HepG2 (cell line): Measurements from ENCODE around the gene ZPR1. TPM values are rescaled to one million over a fixed set of nuclear protein-coding genes. Genes with fewer than 3 reads are reported as not detected.

Experiments used
- ATF6 ChIP-seq: sonication (generic); formaldehyde crosslinking; conservative IDR thresholded peaks from 2 replicates; pipeline ENCODE4 v1.4.0; 2020; ENCODE audit warnings: missing genetic modification reagents
- GTF3A ChIP-seq: sonication (generic); formaldehyde crosslinking; conservative IDR thresholded peaks from 2 replicates; pipeline ENCODE4 v1.4.0; 2020; ENCODE audit warnings: mild to moderate bottlenecking, missing genetic modification reagents
- HDAC2 ChIP-seq: sonication (generic); formaldehyde crosslinking; IDR thresholded peaks from 2 replicates; pipeline ENCODE4 v1.4.0; 2020; ENCODE audit warnings: missing genetic modification reagents
- HNRNPK ChIP-seq: fragments of 200-400 bp; formaldehyde crosslinking; IDR thresholded peaks from 2 replicates; pipeline ENCODE4 v1.6.1; 2018; ENCODE audit warnings: low read length, low read depth, moderate library complexity, mild to moderate bottlenecking; ENCODE audit not compliant: poor library complexity, severe bottlenecking
- JUND ChIP-seq: sonication (generic); formaldehyde crosslinking; IDR thresholded peaks from 2 replicates; pipeline ENCODE4 v1.8.0; 2022; ENCODE audit warnings: mild to moderate bottlenecking, missing genetic modification reagents
- KMT2B ChIP-seq: IDR thresholded peaks from 2 replicates; pipeline ENCODE4 v1.6.1; 2016; ENCODE audit warnings: missing genetic modification reagents, missing compliant biosample characterization
- POLR2G ChIP-seq: fragments of 200-400 bp; formaldehyde crosslinking; IDR thresholded peaks from 2 replicates; pipeline ENCODE4 v1.6.1; 2018; ENCODE audit warnings: mild to moderate bottlenecking, low read depth, low read length, moderate library complexity
- RARG ChIP-seq: sonication (generic); formaldehyde crosslinking; IDR thresholded peaks from 2 replicates; pipeline ENCODE4 v1.4.0; 2020; ENCODE audit warnings: low read depth, mild to moderate bottlenecking, missing genetic modification reagents
- REL ChIP-seq: sonication (generic); formaldehyde crosslinking; conservative IDR thresholded peaks from 2 replicates; pipeline ENCODE4 v1.8.0; 2022; ENCODE audit warnings: mild to moderate bottlenecking, missing genetic modification reagents, moderate library complexity
- RORA ChIP-seq: sonication (generic); formaldehyde crosslinking; IDR thresholded peaks from 2 replicates; pipeline ENCODE4 v1.5.0; 2020; ENCODE audit warnings: mild to moderate bottlenecking, missing genetic modification reagents, moderate library complexity
- SIN3A ChIP-seq: IDR thresholded peaks from 2 replicates; pipeline ENCODE4 v1.6.1; 2011; ENCODE audit warnings: low read depth, mild to moderate bottlenecking, control low read depth, low read length, borderline replicate concordance
- SMAD3 ChIP-seq: sonication (generic); formaldehyde crosslinking; IDR thresholded peaks from 2 replicates; pipeline ENCODE4 v1.4.0; 2020; ENCODE audit warnings: missing genetic modification reagents
- SP2 ChIP-seq: sonication (generic); formaldehyde crosslinking; IDR thresholded peaks from 2 replicates; pipeline ENCODE4 v1.5.1; 2020; ENCODE audit warnings: mild to moderate bottlenecking, missing genetic modification reagents
- SRF ChIP-seq: IDR thresholded peaks from 2 replicates; pipeline ENCODE4 v1.6.1; 2011; ENCODE audit warnings: mild to moderate bottlenecking, low read depth, low read length, moderate library complexity
- SRY ChIP-seq: sonication (generic); formaldehyde crosslinking; IDR thresholded peaks from 2 replicates; pipeline ENCODE4 v1.8.0; 2022; ENCODE audit warnings: mild to moderate bottlenecking, missing genetic modification reagents
- TAF15 ChIP-seq: fragments of 200-400 bp; formaldehyde crosslinking; IDR thresholded peaks from one replicate; pipeline ENCODE4 v1.6.1; 2018; ENCODE audit warnings: mild to moderate bottlenecking, low read depth, low read length; ENCODE audit not compliant: poor library complexity, severe bottlenecking
- U2AF2 ChIP-seq: fragments of 200-400 bp; formaldehyde crosslinking; IDR thresholded peaks from 2 replicates; pipeline ENCODE4 v1.6.1; 2017; ENCODE audit warnings: low read depth, mild to moderate bottlenecking, low read length
- ZBTB20 ChIP-seq: sonication (generic); formaldehyde crosslinking; IDR thresholded peaks from 2 replicates; pipeline ENCODE4 v1.8.1; 2023; ENCODE audit warnings: missing genetic modification reagents, low read depth, mild to moderate bottlenecking, borderline replicate concordance
- ZFAT ChIP-seq: sonication (generic); formaldehyde crosslinking; conservative IDR thresholded peaks from 2 replicates; pipeline ENCODE4 v1.8.1; 2023; ENCODE audit warnings: missing genetic modification reagents, inconsistent platforms
- ZFP36L2 ChIP-seq: sonication (generic); formaldehyde crosslinking; IDR thresholded peaks from 2 replicates; pipeline ENCODE4 v1.4.0; 2020; ENCODE audit warnings: missing genetic modification reagents
- ZFP62 ChIP-seq: sonication (generic); formaldehyde crosslinking; IDR thresholded peaks from 2 replicates; pipeline ENCODE4 v1.4.0; 2020; ENCODE audit warnings: missing genetic modification reagents
- ZMAT3 ChIP-seq: sonication (generic); formaldehyde crosslinking; conservative IDR thresholded peaks from 2 replicates; pipeline ENCODE4 v1.7.0; 2021; ENCODE audit warnings: missing genetic modification reagents
- ZMYM3 ChIP-seq: sonication (generic); formaldehyde crosslinking; IDR thresholded peaks from 2 replicates; pipeline ENCODE4 v1.5.1; 2020; ENCODE audit warnings: mild to moderate bottlenecking, missing genetic modification reagents
- ZNF274 ChIP-seq: sonication (generic); formaldehyde crosslinking; IDR thresholded peaks from 2 replicates; pipeline ENCODE4 v1.5.1; 2020; ENCODE audit warnings: mild to moderate bottlenecking, missing genetic modification reagents
- polyA plus RNA-seq, 8 experiments: library from polyadenylated mRNA; depleted of rRNA in 3 of 8; stranded (reverse) in 7 of 8; unstranded in 1 of 8; fragments of >200 nt; fragmentation: Illumina TruSeq in 4 of 8; extraction: Trizol in 4 of 8; gene quantifications; 2 replicates each; pipeline versions ENCODE4 v1.2.1 to v1.2.3, GENCODE V29; 2011 to 2016; ENCODE audit warnings: low read depth in 4 of 8, missing spikeins in 1 of 8, mixed read lengths in 1 of 8; ENCODE audit not compliant: insufficient read depth in 1 of 8
- total RNA-seq, 5 experiments: library from RNA; depleted of rRNA; stranded (reverse); fragments of >200 nt; fragmentation: Illumina TruSeq; extraction: Trizol; gene quantifications; 2 replicates each; pipeline ENCODE4 v1.2.3, GENCODE V29; 2016; ENCODE audit warnings: low read depth in 1 of 5
- TF ChIP-seq, protein P1 (sequence below): sonication (generic); formaldehyde crosslinking; IDR thresholded peaks from 2 replicates; pipeline ENCODE4 v1.4.0; 2020; ENCODE audit warnings: mild to moderate bottlenecking, low read depth, missing genetic modification reagents
- TF ChIP-seq, protein P2 (sequence below): sonication (generic); formaldehyde crosslinking; IDR thresholded peaks from 2 replicates; pipeline ENCODE4 v1.8.0; 2022; ENCODE audit warnings: mild to moderate bottlenecking, missing genetic modification reagents, moderate library complexity

ZPR1 gene
- total and polyA plus RNA-seq, 2 of the 13 experiments (the other 11 are each of a cell fraction or from before 2014, with no cell fraction given): 40.0 to 79.3 TPM

DNA sequence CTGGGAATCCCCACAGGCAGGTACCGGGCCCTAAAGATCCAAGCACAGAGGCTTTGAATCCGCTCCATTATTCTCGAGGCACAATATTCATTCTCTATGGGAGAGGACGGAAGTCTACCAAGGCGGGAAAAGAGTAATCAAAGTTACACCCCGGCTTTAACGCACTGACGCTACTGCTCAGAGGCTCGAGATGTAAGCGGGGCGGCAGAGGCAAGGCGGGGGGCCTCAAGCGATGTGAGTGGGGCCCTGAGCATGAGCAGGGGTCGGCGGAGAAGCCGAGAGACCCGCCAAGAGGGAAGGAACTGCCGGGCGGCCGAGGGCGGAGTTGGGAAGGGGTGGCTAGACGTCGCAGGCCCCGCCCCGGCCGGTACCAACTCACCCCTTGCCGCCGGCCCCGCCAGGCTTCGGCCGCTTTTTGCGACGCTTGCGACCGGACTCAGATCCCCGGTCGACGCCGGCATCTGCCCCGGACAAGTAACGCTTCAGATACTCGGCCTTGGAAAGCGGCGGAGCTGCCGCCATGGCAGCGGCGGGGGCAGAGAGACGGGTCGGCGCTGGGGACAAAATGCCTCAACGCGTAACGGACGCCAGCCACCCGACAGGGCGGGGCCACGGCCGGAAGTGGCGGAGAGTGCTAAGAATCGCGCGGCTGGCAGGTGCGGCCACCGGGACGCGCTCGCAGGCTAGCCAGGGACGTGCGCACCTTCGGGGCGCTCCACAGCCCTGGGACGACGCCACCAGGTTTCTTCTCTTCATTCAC, 15.2 kb downstream of the ZPR1 start, which contains the start of gene BUD13 (continued):
- TF ChIP-seq ZFAT (CRISPR knock-in tag) (no peak; the same call in 1 of the 2 replicates), HNRNPK (peak; percentile 74), JUND (CRISPR knock-in tag) (0 out of 2 replicates have a peak, but pooled peaks have one; percentile 8), ZFP36L2 (CRISPR knock-in tag) (no peak), ZNF274 (CRISPR knock-in tag) (peak; percentile 88; the same call in 1 of the 2 replicates), SIN3A (peak; percentile 81; the same call in 1 of the 2 replicates), KMT2B (CRISPR knock-in tag) (peak; percentile 99), ZMAT3 (CRISPR knock-in tag) (peak; percentile 86; the same call in 1 of the 2 replicates), SRF (no peak), SMAD3 (CRISPR knock-in tag) (peak; percentile 76; the same call in 1 of the 2 replicates), GTF3A (CRISPR knock-in tag) (peak; percentile 91; the same call in 1 of the 2 replicates), HDAC2 (CRISPR knock-in tag) (peak; percentile 79; the same call in 1 of the 2 replicates), ZFP62 (CRISPR knock-in tag) (0 out of 2 replicates have a peak, but pooled peaks have one; percentile 40), U2AF2 (no peak), SRY (peak; percentile 32; the same call in 1 of the 2 replicates), ZBTB20 (CRISPR knock-in tag) (peak; percentile 81; the same call in 1 of the 2 replicates), POLR2G (peak; percentile 86), ZMYM3 (CRISPR knock-in tag) (peak; percentile 41), RARG (CRISPR knock-in tag) (no peak), SP2 (CRISPR knock-in tag) (peak; percentile 78), ATF6 (CRISPR knock-in tag) (no peak; the same call in 1 of the 2 replicates), TAF15 (peak; percentile 71), RORA (no peak), REL (peak; percentile 76)
- TF ChIP-seq, protein P1, sequence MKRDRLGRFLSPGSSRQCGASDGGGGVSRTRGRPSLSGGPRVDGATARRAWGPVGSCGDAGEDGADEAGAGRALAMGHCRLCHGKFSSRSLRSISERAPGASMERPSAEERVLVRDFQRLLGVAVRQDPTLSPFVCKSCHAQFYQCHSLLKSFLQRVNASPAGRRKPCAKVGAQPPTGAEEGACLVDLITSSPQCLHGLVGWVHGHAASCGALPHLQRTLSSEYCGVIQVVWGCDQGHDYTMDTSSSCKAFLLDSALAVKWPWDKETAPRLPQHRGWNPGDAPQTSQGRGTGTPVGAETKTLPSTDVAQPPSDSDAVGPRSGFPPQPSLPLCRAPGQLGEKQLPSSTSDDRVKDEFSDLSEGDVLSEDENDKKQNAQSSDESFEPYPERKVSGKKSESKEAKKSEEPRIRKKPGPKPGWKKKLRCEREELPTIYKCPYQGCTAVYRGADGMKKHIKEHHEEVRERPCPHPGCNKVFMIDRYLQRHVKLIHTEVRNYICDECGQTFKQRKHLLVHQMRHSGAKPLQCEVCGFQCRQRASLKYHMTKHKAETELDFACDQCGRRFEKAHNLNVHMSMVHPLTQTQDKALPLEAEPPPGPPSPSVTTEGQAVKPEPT (CRISPR knock-in tag): 0 out of 2 replicates have a peak, but pooled peaks have one; percentile 81
- TF ChIP-seq, protein P2, sequence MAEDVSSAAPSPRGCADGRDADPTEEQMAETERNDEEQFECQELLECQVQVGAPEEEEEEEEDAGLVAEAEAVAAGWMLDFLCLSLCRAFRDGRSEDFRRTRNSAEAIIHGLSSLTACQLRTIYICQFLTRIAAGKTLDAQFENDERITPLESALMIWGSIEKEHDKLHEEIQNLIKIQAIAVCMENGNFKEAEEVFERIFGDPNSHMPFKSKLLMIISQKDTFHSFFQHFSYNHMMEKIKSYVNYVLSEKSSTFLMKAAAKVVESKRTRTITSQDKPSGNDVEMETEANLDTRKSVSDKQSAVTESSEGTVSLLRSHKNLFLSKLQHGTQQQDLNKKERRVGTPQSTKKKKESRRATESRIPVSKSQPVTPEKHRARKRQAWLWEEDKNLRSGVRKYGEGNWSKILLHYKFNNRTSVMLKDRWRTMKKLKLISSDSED (CRISPR knock-in tag): no peak
